GM12874 (cell line): ENCODE measurements around the gene CNTN5.

Experiments
- CTCF ChIP-seq: IDR thresholded peaks from 2 replicates; pipeline ENCODE4 v1.5.1; 2011; ENCODE audit warnings: low read depth, mild to moderate bottlenecking, control low read depth, low read length, moderate library complexity; ENCODE audit not compliant: insufficient read depth

The CNTN5 gene

GRCh38 chr11:99716302-99716701 is 695.6 kb downstream of the CNTN5 start:
- TF ChIP-seq CTCF: no peak

GRCh38 chr11:99718291-99718690 is 697.5 kb downstream of the CNTN5 start:
- TF ChIP-seq CTCF: no peak

- peak; percentile 24; the same call in 1 of the 2 replicates for TF ChIP-seq CTCF
Measured at GRCh38 chr11:99739464-99740089, 718.8 kb downstream of the CNTN5 start.

GRCh38 chr11:99742501-99742900 is 721.8 kb downstream of the CNTN5 start:
- TF ChIP-seq CTCF: no peak

GRCh38 chr11:99759787-99760186 is 739.0 kb downstream of the CNTN5 start:
- TF ChIP-seq CTCF: no peak

- TF ChIP-seq CTCF: no peak
Measured at GRCh38 chr11:99766811-99767210, 746.1 kb downstream of the CNTN5 start.

GRCh38 chr11:99773646-99774045 is 752.9 kb downstream of the CNTN5 start:
- no peak for TF ChIP-seq CTCF
